IPS-NIHi7 (cell line): ENCODE measurements around the gene ITGA11.
"Not testable (repeated sequence)": the region's sequence is repeated elsewhere in the genome, so short reads cannot be mapped to it uniquely, and the experiment has no call there.

ENCODE experiments used
- DNase-seq: peaks from one replicate; pipeline ENCODE4 v3.0.0; 2012; ENCODE audit warnings: mixed read lengths; ENCODE audit errors: extremely low spot score

ITGA11 gene

DNA sequence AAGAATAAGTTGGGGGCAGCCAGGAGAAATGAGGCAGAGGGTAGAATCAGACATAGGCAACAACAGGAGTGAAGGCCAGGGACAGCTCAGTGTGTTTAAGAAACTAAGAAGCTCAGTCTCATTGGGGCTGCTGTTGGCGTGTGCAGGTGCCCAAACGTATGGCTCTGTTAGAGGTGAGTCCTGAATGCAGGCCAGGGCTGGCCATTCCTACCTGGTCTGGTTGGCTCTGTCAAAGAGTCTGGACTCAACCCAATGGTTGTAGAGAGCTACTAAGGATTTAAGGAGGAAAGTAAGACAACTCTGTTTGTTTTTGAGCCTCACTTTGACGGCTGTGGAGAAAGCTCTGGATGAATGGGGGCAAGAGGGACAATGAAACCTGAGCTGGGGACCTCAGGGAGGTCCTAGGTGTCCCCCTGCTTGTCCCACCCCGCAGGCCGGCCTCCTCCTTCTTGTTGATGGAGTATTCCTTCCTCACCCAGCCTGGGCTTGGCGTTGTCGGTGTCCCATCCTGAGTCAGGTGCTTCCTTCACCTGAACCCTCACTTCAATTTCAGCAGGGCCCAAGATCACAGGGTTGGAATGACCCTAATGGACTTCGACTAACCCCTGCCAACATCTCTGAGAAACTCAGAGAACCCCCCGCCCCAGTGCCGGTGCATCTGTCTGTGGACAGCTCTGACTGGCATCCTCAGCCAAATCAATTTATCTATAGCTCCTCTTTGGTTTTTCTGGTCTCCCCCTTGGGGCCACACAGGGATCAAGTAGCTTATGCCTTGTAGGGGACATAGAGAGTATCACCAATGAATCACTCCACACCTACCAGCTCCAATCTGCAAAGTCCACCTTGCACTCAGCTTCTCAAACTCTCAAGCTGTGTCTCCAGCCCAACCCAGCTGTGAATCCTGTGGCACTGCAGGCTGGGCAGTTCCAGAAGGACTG is 8.3 kb downstream of the ITGA11 start:
- no peak for DNase-seq

DNA sequence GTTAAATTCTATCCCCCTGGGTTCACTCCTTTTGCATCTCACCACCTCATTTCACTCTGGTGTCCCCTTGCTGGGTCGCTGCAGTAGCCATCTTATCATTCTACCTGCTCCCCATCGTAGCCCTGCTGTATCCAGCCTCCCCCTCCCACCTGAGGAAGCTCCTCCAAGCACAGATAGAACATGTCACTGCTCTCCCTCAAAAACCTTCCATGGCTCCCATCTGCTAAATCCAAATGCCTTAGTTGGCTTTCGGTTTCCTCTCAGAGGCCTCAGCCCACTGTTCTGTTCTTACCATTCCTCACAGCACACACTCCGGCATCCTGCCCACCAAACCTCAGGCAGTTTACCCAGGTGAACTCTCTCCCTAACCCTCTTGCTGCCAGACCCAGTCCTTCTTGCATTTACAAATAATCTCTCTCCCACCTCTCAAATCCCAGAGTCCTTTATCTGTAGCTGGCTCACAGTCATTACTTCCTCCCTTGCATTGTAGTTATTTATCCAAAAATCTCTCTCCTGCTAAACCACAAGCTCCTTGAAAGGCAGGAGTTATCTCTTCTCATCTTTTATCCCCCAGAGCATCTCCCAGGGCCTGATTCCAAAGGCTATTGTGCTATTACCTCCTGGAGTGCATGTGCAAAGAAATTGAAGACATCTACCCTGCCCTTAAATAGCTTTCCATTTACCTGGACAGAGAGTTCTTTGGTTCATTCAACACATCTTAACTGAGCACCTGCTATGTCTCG is 9.4 kb downstream of the ITGA11 start:
- not testable (repeated sequence) for DNase-seq

DNA sequence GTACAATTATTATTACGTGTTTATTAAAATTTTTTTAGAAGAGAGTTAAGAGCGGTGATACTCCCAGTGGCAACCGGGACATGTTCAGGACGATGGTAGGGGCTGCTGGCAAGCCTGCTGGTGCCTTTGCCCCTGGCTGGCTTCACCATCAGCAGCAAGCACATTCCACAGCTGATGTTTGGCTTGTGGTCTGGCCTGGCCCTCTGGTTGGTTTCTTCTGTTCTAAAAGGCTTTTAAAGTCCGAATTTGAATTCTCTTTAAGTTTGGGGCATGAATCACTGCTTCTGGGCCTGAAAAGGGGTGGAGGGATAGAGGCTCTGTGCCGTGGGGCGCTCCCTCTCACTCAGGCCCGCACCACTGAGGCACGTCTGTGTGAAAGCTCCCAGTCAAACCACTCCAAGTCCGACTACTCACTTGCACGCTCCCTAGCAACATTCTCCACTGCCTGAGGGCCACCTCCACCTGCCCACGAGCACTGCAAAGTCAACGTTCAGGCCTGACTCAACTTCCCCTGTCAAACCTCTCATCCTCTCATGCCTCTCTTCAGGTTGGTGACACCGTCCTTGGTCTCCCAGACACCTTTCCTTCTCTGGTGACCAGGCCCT is 10.1 kb downstream of the ITGA11 start:
- DNase-seq: no peak

DNA sequence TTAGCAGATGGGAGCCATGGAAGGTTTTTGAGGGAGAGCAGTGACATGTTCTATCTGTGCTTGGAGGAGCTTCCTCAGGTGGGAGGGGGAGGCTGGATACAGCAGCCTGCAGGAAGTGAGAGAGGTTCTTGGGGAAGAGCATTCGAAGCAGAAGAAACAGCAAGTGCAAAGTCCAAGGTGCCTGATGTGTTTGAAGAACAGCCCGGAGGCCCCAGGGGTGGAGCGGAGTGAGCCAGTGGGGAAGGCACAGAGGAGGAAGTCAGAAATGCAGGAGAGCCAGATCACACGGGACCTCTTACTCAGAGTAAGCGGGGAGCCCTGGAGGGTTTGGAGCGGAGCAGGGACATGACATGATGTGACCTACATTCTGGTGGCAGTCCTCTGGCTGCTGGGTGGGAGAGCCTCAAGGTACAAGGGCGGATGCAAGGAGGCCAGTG is 10.8 kb downstream of the ITGA11 start:
- DNase-seq: peak; percentile 44

DNA sequence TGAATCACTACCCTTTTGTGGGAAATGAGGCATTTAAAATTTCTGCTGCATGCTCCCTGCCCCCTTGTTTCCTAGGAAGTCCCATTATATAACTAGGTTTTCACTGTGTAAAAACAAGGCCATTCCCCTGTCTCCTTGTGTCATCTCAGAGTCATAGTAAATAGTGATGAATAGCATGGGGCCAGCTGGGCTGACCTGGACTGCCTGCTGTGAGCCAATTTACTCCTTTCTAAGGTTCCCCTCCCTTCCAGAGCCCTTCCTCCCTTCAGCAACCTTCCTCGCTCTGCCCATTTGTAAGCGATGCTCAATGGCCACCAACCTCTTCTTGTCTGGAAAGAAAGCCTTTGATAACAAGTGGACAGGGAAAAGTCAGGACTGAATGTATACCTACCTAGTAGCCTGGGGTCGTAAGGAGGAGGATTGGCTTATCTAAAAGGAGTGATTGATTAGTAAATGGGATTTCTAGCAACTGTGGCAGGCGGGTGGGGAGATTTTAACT is 11.7 kb downstream of the ITGA11 start:
- DNase-seq: peak; percentile 58

DNA sequence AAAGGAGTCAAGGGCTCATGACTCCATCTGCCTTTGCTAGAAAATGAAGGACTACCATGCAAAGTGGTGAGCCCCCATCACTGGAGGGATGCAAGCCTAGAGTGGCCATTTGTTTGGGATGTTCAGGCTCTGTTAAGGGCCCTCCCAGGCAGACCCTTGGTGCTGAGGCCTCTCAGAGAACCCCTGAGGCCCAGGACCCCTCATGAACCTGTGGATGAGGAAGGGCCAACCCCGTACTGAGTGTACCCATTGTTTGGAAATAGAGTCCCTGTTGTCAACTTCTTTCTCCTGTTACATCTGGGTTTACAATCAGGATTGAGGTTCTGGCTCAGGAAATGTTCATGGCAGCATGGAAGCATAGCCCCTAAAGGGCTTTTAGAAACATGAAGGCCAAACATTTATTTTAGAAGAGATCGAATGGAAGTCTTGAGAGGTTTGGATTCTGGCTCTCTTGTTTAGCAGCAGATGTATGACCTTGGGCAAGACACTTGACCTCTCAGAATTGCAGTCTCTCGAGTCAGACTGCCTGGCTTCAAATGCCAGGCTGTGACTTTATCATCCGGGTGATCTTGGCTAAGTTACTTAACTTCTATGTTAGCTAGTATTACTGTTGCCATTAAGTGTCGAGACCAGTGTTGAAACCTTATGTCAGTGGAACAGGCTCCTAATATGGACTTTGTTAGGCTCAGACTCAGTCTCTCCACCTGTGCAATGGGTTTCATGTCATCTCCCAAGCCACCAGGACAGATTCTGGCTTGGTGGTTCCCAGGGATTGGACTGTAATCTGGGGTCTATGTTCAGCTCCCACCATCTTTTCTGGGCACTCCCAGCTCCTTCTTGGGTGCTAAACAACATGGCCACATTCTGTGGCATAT is 12.4 kb downstream of the ITGA11 start:
- no peak for DNase-seq

DNA sequence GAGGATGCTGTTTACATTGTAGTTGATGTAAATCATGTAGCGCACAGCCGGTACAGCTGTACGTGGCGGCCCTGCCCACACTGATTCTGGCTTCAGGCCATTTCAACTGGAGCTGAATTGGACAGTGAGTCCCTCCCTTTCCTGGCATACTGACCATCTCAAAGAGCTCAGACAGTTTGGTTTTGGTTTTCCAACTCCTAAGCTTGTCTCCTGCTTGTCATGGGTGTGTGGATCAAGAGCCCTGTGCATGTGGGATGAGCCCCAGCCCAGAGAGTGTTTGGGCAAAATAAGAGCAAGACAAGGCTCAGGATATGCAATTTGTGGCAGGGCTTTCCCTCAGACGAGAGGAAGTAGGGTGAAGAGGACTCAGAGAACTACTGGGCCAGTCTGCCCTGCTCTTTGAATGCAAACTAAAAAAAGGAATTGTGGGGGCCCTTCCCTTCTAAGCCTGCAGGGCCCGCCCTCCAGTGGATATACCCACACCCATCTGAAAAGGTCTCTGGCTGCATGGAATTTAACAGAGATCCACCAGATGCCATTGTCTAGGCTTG is 13.3 kb downstream of the ITGA11 start:
- DNase-seq: no peak

DNA sequence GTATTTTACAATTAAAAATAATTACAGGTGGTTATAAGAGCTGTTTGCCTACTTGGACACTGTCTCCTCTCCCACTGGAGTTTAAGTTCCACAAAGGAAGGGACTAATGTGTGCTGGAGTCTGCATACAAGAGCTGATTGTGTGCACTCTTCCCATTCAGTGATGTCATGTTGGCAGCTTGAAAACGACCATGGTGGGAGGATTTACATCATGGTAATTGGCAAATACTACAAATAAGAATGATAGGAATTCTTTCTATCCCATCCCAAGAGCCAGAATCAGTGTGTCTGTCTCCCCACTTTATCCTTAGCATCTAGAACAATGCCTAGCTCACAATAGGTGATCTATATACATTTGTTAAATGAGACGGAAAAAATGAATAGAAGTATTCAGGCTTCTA is 14.1 kb downstream of the ITGA11 start:
- DNase-seq: no peak

DNA sequence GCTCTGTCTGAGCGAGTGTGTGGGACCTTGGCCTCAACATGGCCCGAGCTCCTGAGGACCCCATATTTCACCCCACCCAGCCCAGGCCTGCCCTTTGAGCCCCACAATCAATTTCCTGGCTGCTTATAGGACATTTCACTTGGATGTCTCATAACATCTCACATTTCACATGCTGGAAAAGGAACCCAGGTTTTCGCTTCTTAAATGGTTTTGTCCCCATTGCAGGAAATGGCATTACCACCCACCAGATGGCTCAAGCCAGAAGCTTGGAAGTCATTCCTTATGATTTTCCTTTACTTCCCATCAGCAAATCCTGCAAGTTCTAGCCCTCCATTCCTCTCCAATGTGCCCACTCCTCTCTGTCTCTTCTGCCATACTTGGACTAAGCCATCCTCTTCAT is 14.9 kb downstream of the ITGA11 start:
- DNase-seq: no peak

DNA sequence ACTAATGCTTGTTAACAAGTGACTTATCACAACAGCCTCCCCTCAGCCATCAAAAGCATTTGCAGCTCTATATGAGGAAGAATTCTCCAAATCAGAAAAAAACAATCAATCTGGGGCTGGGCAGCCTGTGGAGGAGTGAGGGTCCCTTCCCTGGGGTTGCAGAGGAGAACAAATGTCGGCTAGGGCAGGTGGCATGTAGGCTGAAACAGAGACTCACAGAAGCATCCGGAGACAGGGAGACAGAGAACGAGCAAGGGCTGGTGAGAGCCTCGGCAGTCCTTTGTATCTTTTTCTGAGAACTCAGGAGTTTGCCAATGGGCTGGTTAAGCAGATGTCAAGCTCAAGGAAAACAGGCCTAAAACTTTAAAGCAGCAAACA is 15.8 kb downstream of the ITGA11 start:
- DNase-seq: no peak

DNA sequence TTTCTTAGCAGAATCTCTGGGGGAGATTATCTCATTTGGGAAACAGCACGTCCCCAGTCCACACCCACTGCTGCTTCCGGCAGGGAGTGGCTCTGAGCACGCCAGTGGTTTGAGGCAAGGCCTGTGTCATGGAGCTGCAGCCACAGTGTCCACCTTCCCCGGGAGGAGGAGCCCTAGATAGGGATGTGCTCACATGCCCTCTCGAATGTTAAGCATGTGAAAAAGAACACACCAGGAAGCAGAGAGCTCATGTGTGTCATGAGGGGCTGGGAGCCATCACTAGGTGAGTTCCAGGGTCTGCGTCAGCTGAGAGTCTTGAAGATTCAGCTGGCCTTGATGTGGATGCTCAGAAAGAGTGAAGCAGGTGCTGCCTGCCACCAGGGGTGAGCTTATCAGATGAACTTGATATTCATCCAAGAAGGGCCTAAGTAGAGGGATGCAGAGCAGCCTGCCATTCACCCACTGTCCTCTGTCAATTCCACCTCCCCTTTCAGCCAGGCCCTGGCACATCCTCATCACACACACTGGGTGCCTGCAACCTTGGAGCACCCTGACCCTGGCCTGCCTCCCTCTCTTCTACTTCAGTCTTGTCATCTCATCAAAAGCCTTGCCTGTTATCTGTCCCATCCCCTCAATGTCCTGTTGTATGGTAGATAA is 16.3 kb downstream of the ITGA11 start:
- DNase-seq: no peak

DNA sequence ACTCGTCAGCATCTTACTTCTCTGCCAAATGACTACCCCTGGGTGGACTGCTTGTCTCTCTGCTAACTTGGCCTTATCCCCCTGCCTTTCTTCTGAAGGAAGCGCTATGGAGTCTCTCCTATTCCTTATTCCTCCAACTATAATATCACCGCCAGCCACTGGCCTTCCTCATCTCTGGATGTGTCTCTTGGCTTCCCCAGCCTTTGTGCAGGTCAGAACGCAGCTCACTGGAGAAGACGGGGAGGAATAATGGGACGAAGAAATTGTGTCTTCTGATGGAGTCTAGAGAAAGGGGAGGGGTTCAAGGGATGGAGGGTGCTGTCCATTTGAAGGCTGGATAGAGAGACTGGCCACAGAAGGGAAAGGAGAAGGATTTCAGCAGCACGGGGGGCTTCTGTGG is 16.9 kb downstream of the ITGA11 start:
- DNase-seq: no peak

DNA sequence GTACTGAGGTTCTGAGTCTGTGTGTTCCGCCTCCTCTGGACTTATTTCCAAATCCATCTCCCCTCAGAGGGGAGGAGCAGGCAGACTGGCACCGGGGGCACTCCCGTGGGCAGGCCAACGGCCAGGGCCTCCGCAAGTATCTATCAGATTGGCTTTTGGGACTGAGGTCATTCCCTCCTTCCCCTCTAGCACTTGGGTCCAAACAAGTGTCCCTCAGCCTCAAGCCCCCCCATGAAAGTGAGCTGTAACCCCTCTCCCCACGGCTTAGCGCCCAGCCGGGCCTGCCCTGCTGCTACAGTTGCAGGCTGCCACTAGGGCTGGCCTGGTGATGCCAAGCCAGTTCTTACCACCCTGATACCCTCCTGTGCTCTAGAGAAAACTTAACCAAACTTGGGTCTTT is 17.4 kb downstream of the ITGA11 start:
- DNase-seq: no peak

DNA sequence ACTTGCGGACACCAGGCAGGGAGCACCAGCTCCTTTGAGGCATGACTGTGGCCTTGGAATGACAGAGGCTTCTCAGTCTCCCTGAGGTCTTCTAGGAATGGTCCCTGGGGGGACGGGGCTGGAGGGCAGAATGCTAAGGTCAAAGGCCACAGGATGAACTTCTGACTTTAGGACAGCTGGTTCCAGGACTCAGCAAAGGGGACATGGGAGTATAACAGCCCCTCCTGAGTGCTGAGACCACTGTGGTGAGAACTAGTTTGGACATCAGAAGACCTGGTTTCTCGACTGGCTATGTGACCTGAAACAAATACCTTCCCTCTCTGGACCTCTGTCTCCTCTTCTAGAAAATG is 17.8 kb downstream of the ITGA11 start:
- DNase-seq: no peak

DNA sequence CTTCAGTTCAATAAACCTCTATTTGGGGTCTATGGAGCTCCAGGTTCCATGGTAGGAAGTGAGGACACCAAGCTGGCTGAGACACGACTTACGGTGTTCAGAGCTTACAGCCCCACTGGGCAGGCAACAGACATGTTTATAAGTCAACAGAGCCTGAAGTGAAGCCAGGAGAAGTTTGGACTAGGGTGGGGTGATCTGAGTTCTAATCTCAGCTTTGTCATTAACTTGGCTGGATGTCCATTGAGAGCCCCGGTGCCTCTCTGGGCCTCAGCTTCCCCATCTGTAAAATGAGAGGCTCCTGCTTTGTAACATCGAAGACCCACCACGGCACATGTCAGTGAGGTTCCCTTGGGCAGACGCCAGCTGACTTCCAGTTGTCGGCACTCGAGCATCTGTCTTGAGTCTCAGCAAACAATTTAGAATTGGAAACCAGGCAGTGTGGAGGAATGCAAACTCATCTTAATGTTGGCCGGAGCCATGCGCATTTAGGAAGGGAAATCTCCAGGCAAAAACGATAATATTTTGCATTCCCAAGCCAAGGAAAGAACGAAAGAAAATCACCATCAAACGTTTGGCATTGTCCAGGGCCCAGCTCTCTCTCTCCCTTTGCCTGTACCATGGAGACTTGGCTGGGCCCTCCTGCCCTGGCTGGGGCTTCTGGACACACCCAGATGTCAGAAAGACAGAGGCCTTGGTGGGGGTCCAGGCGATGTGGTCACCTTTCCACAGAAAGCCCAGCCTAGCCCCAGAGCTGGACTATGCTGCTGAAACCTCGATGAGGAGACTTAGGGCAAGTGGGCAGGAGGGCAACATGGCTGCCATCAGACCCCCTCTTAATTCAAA is 18.4 kb downstream of the ITGA11 start:
- no peak for DNase-seq

DNA sequence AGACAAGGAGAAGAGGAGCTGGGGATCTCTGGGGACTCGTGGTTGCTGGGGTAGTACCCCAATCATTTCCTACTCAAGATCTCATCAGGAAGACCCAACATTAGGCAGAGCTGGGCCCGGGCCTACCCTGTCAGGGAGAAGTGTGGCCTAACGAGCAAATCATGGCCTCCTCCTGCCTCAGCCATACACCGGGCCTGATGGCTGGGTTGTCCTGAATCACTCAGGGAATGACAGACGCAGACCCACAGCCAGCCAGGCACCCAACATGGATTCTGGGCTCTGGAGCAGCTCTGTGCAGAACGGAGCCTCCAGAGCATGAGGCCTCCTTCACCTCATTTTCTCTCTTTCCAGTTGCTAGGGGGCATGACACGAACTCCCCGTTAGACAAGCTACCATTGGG is 19.7 kb downstream of the ITGA11 start:
- DNase-seq: no peak

DNA sequence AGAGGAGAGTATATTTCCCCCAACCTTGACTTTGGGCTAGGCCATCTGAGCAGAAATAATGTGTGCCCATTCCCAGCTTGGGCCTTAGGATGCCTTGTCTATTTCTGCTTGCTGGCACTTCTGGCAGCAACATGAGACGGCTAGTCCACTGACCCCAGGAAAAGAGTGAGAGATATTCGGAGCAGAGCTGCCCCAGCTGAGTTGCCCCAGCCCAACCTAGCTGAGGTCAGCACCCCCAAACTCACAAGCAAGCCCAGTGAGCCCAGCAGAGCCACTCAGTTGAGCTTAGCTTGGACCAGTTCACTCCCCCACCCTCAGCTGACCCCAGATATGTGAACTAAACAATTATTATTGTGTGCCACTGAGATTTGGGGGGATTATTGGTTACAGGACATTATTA is 20.2 kb downstream of the ITGA11 start:
- DNase-seq: no peak

DNA sequence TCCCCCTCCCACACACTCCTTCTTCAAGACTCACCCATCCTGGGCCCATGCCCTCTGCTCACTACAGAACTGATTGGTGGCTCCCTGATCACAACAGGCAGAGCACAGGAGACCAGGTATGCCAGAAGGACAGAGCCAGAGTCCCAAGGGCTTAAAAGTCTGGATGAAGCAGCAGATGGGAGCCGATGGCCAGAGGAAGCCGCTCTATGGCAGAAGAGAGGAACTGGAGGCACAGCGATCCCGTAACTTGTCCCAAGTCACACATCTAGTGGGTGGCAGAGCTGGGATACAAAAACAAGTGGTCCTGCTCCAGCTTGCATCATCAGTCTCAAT is 20.7 kb downstream of the ITGA11 start:
- DNase-seq: no peak

DNA sequence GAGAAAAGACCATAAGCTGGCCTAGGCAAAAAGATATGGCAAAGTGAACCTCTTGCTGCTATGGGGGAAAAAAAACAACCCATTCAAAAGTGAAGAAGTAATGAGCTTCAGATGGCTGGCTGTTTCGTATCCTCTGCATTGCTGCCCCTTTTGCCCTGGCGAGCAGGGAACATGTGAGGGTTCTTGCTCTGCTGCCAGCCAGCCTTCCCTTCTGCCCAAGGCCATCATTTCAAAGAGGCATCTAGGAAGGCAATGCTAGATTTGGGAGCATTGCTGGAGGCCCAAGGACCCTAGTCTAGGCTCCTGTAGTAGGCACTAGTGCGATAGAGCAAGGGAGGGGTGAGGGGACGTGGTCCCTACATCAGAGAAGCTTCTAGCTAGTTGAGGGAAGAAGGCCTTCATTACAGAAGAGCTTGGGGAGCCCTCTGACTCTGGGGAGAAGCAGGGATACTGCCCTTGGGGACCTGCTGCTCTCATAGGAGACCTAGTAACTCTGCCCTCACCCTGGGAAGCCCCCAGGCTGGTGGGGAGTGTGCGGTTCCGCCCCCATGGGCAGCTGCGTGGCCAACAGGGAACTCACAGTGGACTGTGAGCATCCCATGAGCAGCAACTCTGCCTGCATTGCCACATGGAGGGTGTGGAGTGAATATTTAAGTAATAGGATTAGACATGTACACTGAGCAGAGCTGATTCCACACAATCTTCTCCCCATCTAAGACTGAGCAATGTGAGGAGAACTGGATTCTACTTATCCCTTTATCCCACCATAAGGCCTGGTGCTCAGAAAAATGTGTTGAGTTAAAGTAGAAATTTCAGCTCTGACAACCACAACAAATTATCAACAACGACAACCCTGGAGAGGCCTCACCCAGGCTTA is 21.3 kb downstream of the ITGA11 start:
- DNase-seq: no peak
